Measurements from ENCODE around the gene AOPEP.

The AOPEP gene

GRCh38 chr9:94788570-94789105 lies 62.1 kb downstream of the AOPEP start:
- Histone ChIP-seq H3K27ac (ENCODE audit: extremely low read depth, low read depth, low read length) (no peak overlapping the region), H3K4me3 (ENCODE audit: low read depth, low read length) (no peak overlapping the region), H3K4me1 (ENCODE audit: control insufficient read depth, insufficient read depth, low read length) (no peaks in the 10 kb centered on the region), H3K9me3 (ENCODE audit: control insufficient read depth, insufficient read depth, low read depth, low read length) (no peaks in the 10 kb centered on the region), H3K36me3 (ENCODE audit: control insufficient read depth in 2 of 2, insufficient read depth in 1 of 2, low read length in 2 of 2) (peaks cover 0 to 7% of the 10 kb centered on the region in 2 experiments; a peak in 1 of 3 replicates)
- POLR2A ChIA-PET = no interaction called here
- no peak for TF ChIP-seq ZSCAN5A (tag by site-specific recombination; IDR thresholded peaks at IDR 0.05)
- TF ChIP-seq ZNF169 (tag by site-specific recombination; IDR thresholded peaks at IDR 0.05) = no peak
- no peak for TF ChIP-seq ZNF341 (tag by site-specific recombination; IDR thresholded peaks at IDR 0.05; ENCODE audit: low read depth)
- no peak for TF ChIP-seq ZNF571 (tag by site-specific recombination; IDR thresholded peaks at IDR 0.05)
- TF ChIP-seq ZNF202 (tag by site-specific recombination; IDR thresholded peaks at IDR 0.05; ENCODE audit: borderline replicate concordance) = no peak
- no peak for TF ChIP-seq OSR2 (tag by site-specific recombination; IDR thresholded peaks at IDR 0.05)
- TF ChIP-seq ZNF223 (tag by site-specific recombination; IDR thresholded peaks at IDR 0.05) = no peak
- TF ChIP-seq ZBTB10 (tag by site-specific recombination; IDR thresholded peaks at IDR 0.05) = no peak
- TF ChIP-seq FEZF1 (tag by site-specific recombination; IDR thresholded peaks at IDR 0.05) = no peak
- TF ChIP-seq ZBTB1 (tag by site-specific recombination; IDR thresholded peaks at IDR 0.05) = no peak
- TF ChIP-seq ZNF561 (tag by site-specific recombination; IDR thresholded peaks at IDR 0.05; ENCODE audit: borderline replicate concordance) = no peak
- TF ChIP-seq ZNF292 (tag by site-specific recombination; IDR thresholded peaks at IDR 0.05; ENCODE audit: borderline replicate concordance, low read depth) = no peak
- TF ChIP-seq AEBP2 (tag by site-specific recombination; IDR thresholded peaks at IDR 0.05; ENCODE audit: borderline replicate concordance) = no peak
- TF ChIP-seq ZNF2 (tag by site-specific recombination; IDR thresholded peaks at IDR 0.05) = no peak
- no peak for TF ChIP-seq TRIM28 (IDR thresholded peaks at IDR 0.05; ENCODE audit: borderline replicate concordance, low read length)
- CTCF ChIA-PET = interaction anchor here (0.5 to 1.8 kb wide), 7 partner anchors 35 to 342 kb away, joined by 3 to 7 read pairs (median 3); no protein-coding TSS in a partner anchor

GRCh38 chr9:94791435-94791834 lies 64.9 kb downstream of the AOPEP start:
- CTCF ChIA-PET = interaction anchor here (0.5 to 0.9 kb wide), 6 partner anchors 9 to 462 kb away, joined by 3 to 5 read pairs (median 4); no protein-coding TSS in a partner anchor
- POLR2A ChIA-PET = no interaction called here
- no peak for TF ChIP-seq ZNF521 (tag by site-specific recombination; IDR thresholded peaks at IDR 0.05)
- no peak for TF ChIP-seq PRDM2 (tag by site-specific recombination; IDR thresholded peaks at IDR 0.05; ENCODE audit: borderline replicate concordance)
- TF ChIP-seq ZNF302 (tag by site-specific recombination; IDR thresholded peaks at IDR 0.05; ENCODE audit: low read depth) = no peak
- no peak for TF ChIP-seq YY2 (tag by site-specific recombination; IDR thresholded peaks at IDR 0.05)
- TF ChIP-seq KLF9 (tag by site-specific recombination; IDR thresholded peaks at IDR 0.05; ENCODE audit: low read depth) = no peak

More at GRCh38 chr9:94791435-94791834, 64.9 kb downstream of the AOPEP start:
- Histone ChIP-seq H3K27ac (ENCODE audit: extremely low read depth, low read depth, low read length) (no peak overlapping the region), H3K4me1 (ENCODE audit: control insufficient read depth, insufficient read depth, low read length) (no peaks in the 10 kb centered on the region; the same call in 1 of the 2 replicates), H3K36me3 (ENCODE audit: control insufficient read depth in 2 of 2, insufficient read depth in 1 of 2, low read length in 2 of 2) (peaks cover 0 to 23% of the 10 kb centered on the region in 2 experiments; a peak in 1 of 3 replicates), H3K4me3 (ENCODE audit: low read depth, low read length) (no peak overlapping the region), H3K9me3 (ENCODE audit: control insufficient read depth, insufficient read depth, low read depth, low read length) (no peaks in the 10 kb centered on the region)

Data from HEK293 (cell line).